Suprapubic skin (tissue), 4 donors: ENCODE data around the gene GPX6. TPM values are rescaled to one million over a fixed set of nuclear protein-coding genes. Genes with fewer than 3 reads are reported as not detected.
A peak's percentile ranks its signal among the peaks of the same experiment; 100 is the strongest.

ENCODE experiments used
- DNase-seq, 2 donors: peaks; one replicate each; pipeline ENCODE4 v3.0.0-alpha.2; 2019; ENCODE audit warnings: low spot score in 2 of 2
- H3K27ac ChIP-seq: fragments of 200-600 bp; sonication (generic); one replicate; pipeline ENCODE4 v1.5.1; 2019
- H3K27me3 ChIP-seq: fragments of 200-600 bp; sonication (generic); one replicate; pipeline ENCODE4 v1.5.1; 2019
- H3K36me3 ChIP-seq: fragments of 200-600 bp; sonication (generic); one replicate; pipeline ENCODE4 v1.5.1; 2019
- H3K4me1 ChIP-seq: fragments of 200-600 bp; sonication (generic); one replicate; pipeline ENCODE4 v1.5.1; 2019
- H3K4me3 ChIP-seq: fragments of 200-600 bp; sonication (generic); one replicate; pipeline ENCODE4 v1.5.1; 2019; ENCODE audit warnings: mild to moderate bottlenecking
- H3K9me3 ChIP-seq: fragments of 200-600 bp; sonication (generic); one replicate; pipeline ENCODE4 v1.5.1; 2019
- CTCF ChIP-seq, 2 donors: fragments of 200-600 bp in 1 of 2; fragments of 450-650 bp in 1 of 2; sonication (generic) in 1 of 2; IDR thresholded peaks; one replicate each; pipeline ENCODE4 v1.5.1; 2016 to 2019; ENCODE audit warnings: antibody characterized with exemption in 2 of 2, mild to moderate bottlenecking in 1 of 2, moderate library complexity in 1 of 2
- EP300 ChIP-seq: sonication (generic); formaldehyde crosslinking; IDR thresholded peaks from one replicate; pipeline ENCODE4 v1.6.1; 2017; ENCODE audit warnings: antibody characterized with exemption
- POLR2A ChIP-seq, 2 donors: fragments of 450-650 bp; IDR thresholded peaks; one replicate each; pipeline ENCODE4 v1.6.1; 2017; ENCODE audit warnings: antibody characterized with exemption in 2 of 2, mild to moderate bottlenecking in 2 of 2, moderate library complexity in 2 of 2
- POLR2AphosphoS5 ChIP-seq, 3 donors: sonication (generic); formaldehyde crosslinking; IDR thresholded peaks; one replicate each; pipeline ENCODE4 v1.6.1; 2017; ENCODE audit warnings: antibody characterized with exemption in 3 of 3
- WGBS: methylation state at CpG from one replicate; pipeline ENCODE4 v1.1.5; 2018; 5-methylcytosine and 5-hydroxymethylcytosine counted together
- total RNA-seq, 4 donors: library from RNA; depleted of rRNA; stranded (reverse); fragments of >200 nt; gene quantifications; one replicate each; pipeline ENCODE4 v1.1.0, GENCODE V29; 2016

The GPX6 gene
- total RNA-seq, 4 donors from 2014 or later, result not detected

- no peak overlapping the region for H3K27ac ChIP-seq
- TF ChIP-seq POLR2A (IDR thresholded peaks at IDR 0.05) (no peak), CTCF (IDR thresholded peaks at IDR 0.05) (no peak), POLR2AphosphoS5 (IDR thresholded peaks at IDR 0.05) (no peak), EP300 (no peak)
- no peaks in the 10 kb centered on the region for H3K9me3 ChIP-seq
- no peak for DNase-seq
- H3K4me3 ChIP-seq, result peak overlapping the region; percentile 38
- peaks cover 32% of the 10 kb centered on the region for H3K27me3 ChIP-seq
- 17% methylated on average over 14 of the region's 14 CpGs for WGBS
- H3K4me1 ChIP-seq, result peaks cover 12% of the 10 kb centered on the region
- no peaks in the 10 kb centered on the region for H3K36me3 ChIP-seq
Observed at GRCh38 chr6:28488916-28489365, 26.7 kb downstream of the GPX6 start.

GRCh38 chr6:28486988-28487742 lies 28.4 kb downstream of the GPX6 start:
- peaks cover 30% of the 10 kb centered on the region for H3K27me3 ChIP-seq
- peaks cover 12% of the 10 kb centered on the region for H3K4me1 ChIP-seq
- H3K9me3 ChIP-seq, result no peaks in the 10 kb centered on the region
- 50% methylated on average over 3 of the region's 3 CpGs for WGBS
- H3K27ac ChIP-seq, result no peak overlapping the region
- H3K4me3 ChIP-seq, result no peak overlapping the region
- no peaks in the 10 kb centered on the region for H3K36me3 ChIP-seq
- no peak for DNase-seq
- no peak for TF ChIP-seq EP300
- TF ChIP-seq POLR2AphosphoS5 (IDR thresholded peaks at IDR 0.05), result no peak
- TF ChIP-seq POLR2A (IDR thresholded peaks at IDR 0.05), result no peak
- no peak for TF ChIP-seq CTCF (IDR thresholded peaks at IDR 0.05)

GRCh38 chr6:28486533-28486932 lies 29.1 kb downstream of the GPX6 start:
- DNase-seq, result no peak
- Histone ChIP-seq H3K27me3 (peaks cover 30% of the 10 kb centered on the region), H3K27ac (no peak overlapping the region), H3K4me1 (peaks cover 12% of the 10 kb centered on the region), H3K36me3 (no peaks in the 10 kb centered on the region), H3K4me3 (no peak overlapping the region), H3K9me3 (no peaks in the 10 kb centered on the region)
- WGBS, result 93% methylated on average over 1 of the region's 1 CpG
- TF ChIP-seq POLR2AphosphoS5 (IDR thresholded peaks at IDR 0.05) (no peak), CTCF (IDR thresholded peaks at IDR 0.05) (no peak), EP300 (no peak), POLR2A (IDR thresholded peaks at IDR 0.05) (no peak)

- DNase-seq, result no peak
- TF ChIP-seq POLR2AphosphoS5 (IDR thresholded peaks at IDR 0.05) (no peak), POLR2A (IDR thresholded peaks at IDR 0.05) (no peak), CTCF (IDR thresholded peaks at IDR 0.05) (no peak), EP300 (no peak)
- 80% methylated on average over 3 of the region's 3 CpGs for WGBS
- Histone ChIP-seq H3K4me3 (no peak overlapping the region), H3K9me3 (no peaks in the 10 kb centered on the region), H3K4me1 (peaks cover 11% of the 10 kb centered on the region), H3K27me3 (peaks cover 33% of the 10 kb centered on the region), H3K36me3 (no peaks in the 10 kb centered on the region), H3K27ac (no peak overlapping the region)
Observed at GRCh38 chr6:28485482-28485881, 30.1 kb downstream of the GPX6 start.

- H3K4me3 ChIP-seq, result no peak overlapping the region
- no peaks in the 10 kb centered on the region for H3K4me1 ChIP-seq
- no peak for DNase-seq
- no peak for TF ChIP-seq POLR2A (IDR thresholded peaks at IDR 0.05)
- no peak for TF ChIP-seq CTCF (IDR thresholded peaks at IDR 0.05)
- TF ChIP-seq POLR2AphosphoS5 (IDR thresholded peaks at IDR 0.05), result no peak
- TF ChIP-seq EP300, result no peak
- peaks cover 49% of the 10 kb centered on the region for H3K27me3 ChIP-seq
- no peaks in the 10 kb centered on the region for H3K36me3 ChIP-seq
- 50% methylated on average over 9 of the region's 9 CpGs for WGBS
- no peaks in the 10 kb centered on the region for H3K9me3 ChIP-seq
- H3K27ac ChIP-seq, result no peak overlapping the region
Observed at GRCh38 chr6:28480253-28480932, 35.2 kb downstream of the GPX6 start.
